ENCODE results near the gene MATCAP1. TPM values are rescaled to one million over a fixed set of nuclear protein-coding genes. Genes with fewer than 3 reads are reported as not detected.

MATCAP1 gene
- total RNA-seq, 6 experiments from 2014 or later = 3.5 to 13.8 (median 9.3) TPM

- intact Hi-C loops (cut with DNase I) = no loop called here
- ATAC-seq = no peak
- H3K4me1 ChIP-seq = peaks cover 0 to 26% (median 9%) of the 10 kb centered on the region in 4 donors
- no peaks in the 10 kb centered on the region for H3K36me3 ChIP-seq
- no peak overlapping the region for H3K27ac ChIP-seq
- no peak overlapping the region for H3K4me3 ChIP-seq
- no peaks in the 10 kb centered on the region for H3K27me3 ChIP-seq
- TF ChIP-seq CTCF (IDR thresholded peaks at IDR 0.05) (no peak), POLR2A (IDR thresholded peaks at IDR 0.05) (no peak)
- H3K9me3 ChIP-seq = no peaks in the 10 kb centered on the region
- 100% methylated on average over 1 of the region's 16 CpGs for WGBS (ENCODE audit: insufficient coverage, low coverage, low lambda C conversion rate, missing lambda C conversion rate)
- DNase-seq = no peak
Measured at GRCh38 chr16:67180166-67180565, 3.6 kb downstream of the MATCAP1 start.

GRCh38 chr16:67179421-67180080, 4.2 kb downstream of the MATCAP1 start:
- no peaks in the 10 kb centered on the region for H3K36me3 ChIP-seq
- TF ChIP-seq CTCF (IDR thresholded peaks at IDR 0.05) (peak in 2 of 4 donors; percentile 6 to 15), POLR2A (IDR thresholded peaks at IDR 0.05) (no peak)
- H3K9me3 ChIP-seq = no peaks in the 10 kb centered on the region
- no peaks in the 10 kb centered on the region for H3K27me3 ChIP-seq
- no peak overlapping the region for H3K4me3 ChIP-seq
- H3K27ac ChIP-seq = no peak overlapping the region
- intact Hi-C loops (cut with DNase I) = no loop called here
- ATAC-seq = no peak
- WGBS (ENCODE audit: insufficient coverage, low coverage, low lambda C conversion rate, missing lambda C conversion rate) = no CpG with 5 or more reads among the region's 13 CpGs
- no peak for DNase-seq
- H3K4me1 ChIP-seq = peaks cover 0 to 23% (median 6%) of the 10 kb centered on the region in 4 donors

- Histone ChIP-seq H3K4me1 (peaks cover 0 to 31% (median 10%) of the 10 kb centered on the region in 4 donors), H3K4me3 (peak overlapping the region; percentile 40 to 51 (median 44)), H3K27me3 (no peaks in the 10 kb centered on the region)
Measured at GRCh38 chr16:67177743-67178699, 5.7 kb downstream of the MATCAP1 start.

GRCh38 chr16:67176662-67177061, 7.1 kb downstream of the MATCAP1 start:
- Histone ChIP-seq H3K27ac (no peak overlapping the region), H3K4me1 (peaks cover 0 to 32% (median 10%) of the 10 kb centered on the region in 4 donors), H3K9me3 (no peaks in the 10 kb centered on the region), H3K4me3 (no peak overlapping the region), H3K27me3 (no peaks in the 10 kb centered on the region), H3K36me3 (no peaks in the 10 kb centered on the region)
- no peak for DNase-seq
- TF ChIP-seq POLR2A (IDR thresholded peaks at IDR 0.05) (no peak), CTCF (IDR thresholded peaks at IDR 0.05) (no peak)
- intact Hi-C loops (cut with DNase I) = no loop called here
- WGBS (ENCODE audit: insufficient coverage, low coverage, low lambda C conversion rate, missing lambda C conversion rate) = 86% methylated on average over 1 of the region's 12 CpGs
- ATAC-seq = no peak

More at GRCh38 chr16:67177743-67178699, 5.7 kb downstream of the MATCAP1 start:
- peak overlapping the region in 2 of 3 donors; percentile 15 to 69 for H3K27ac ChIP-seq
- DNase-seq (peak; percentile 86 to 90 (median 88)), ATAC-seq (peak; percentile 58 to 69 (median 64))
- WGBS (ENCODE audit: insufficient coverage, low coverage, low lambda C conversion rate, missing lambda C conversion rate) = 35% methylated on average over 5 of the region's 73 CpGs
- TF ChIP-seq CTCF (IDR thresholded peaks at IDR 0.05) (peak in 1 of 4 donors; percentile 11), POLR2A (IDR thresholded peaks at IDR 0.05) (peak; percentile 43)
- H3K36me3 ChIP-seq = no peaks in the 10 kb centered on the region
- no peaks in the 10 kb centered on the region for H3K9me3 ChIP-seq
- intact Hi-C loops (cut with DNase I) = no loop called here
